RPMI7951 (cell line): ENCODE measurements around the gene PRKCD. TPM values are rescaled to one million over a fixed set of nuclear protein-coding genes. Genes with fewer than 3 reads are reported as not detected.

Experiments
- DNase-seq: peaks from one replicate; pipeline ENCODE4 v3.0.0-alpha.2; 2012; ENCODE audit warnings: low read depth
- total RNA-seq: library from RNA; depleted of rRNA; stranded (reverse); fragments of >200 nt; shearing (Covaris generic); gene quantifications from 2 replicates; pipeline ENCODE4 v1.2.3, GENCODE V29; 2014

Gene PRKCD
- total RNA-seq, 1 experiment from 2014 or later, result 5.0 TPM

GRCh38 chr3:53190659-53191058, 29.6 kb downstream of the PRKCD start:
- DNase-seq, result no peak

GRCh38 chr3:53191836-53192480, 30.9 kb downstream of the PRKCD start:
- DNase-seq, result no peak

GRCh38 chr3:53192608-53193007, 31.6 kb downstream of the PRKCD start:
- DNase-seq, result no peak

GRCh38 chr3:53193466-53194209, 32.6 kb downstream of the PRKCD start:
- no peak for DNase-seq

GRCh38 chr3:53194210-53195065, 33.4 kb downstream of the PRKCD start:
- peak; percentile 88 for DNase-seq

- no peak for DNase-seq
Measured at GRCh38 chr3:53195066-53195450, 34.0 kb downstream of the PRKCD start.

- peak; percentile 44 for DNase-seq
Measured at GRCh38 chr3:53195602-53196574, 34.9 kb downstream of the PRKCD start.

GRCh38 chr3:53196575-53197407, 35.8 kb downstream of the PRKCD start:
- peak; percentile 89 for DNase-seq

- no peak for DNase-seq
Measured at GRCh38 chr3:53198256-53198977, 37.4 kb downstream of the PRKCD start.

- DNase-seq, result no peak
Measured at GRCh38 chr3:53198996-53199395, 38.0 kb downstream of the PRKCD start.

GRCh38 chr3:53199834-53200233, 38.8 kb downstream of the PRKCD start:
- no peak for DNase-seq

- DNase-seq, result no peak
Measured at GRCh38 chr3:53200501-53201498, 39.8 kb downstream of the PRKCD start.

GRCh38 chr3:53202331-53203015, 41.5 kb downstream of the PRKCD start:
- no peak for DNase-seq

- no peak for DNase-seq
Measured at GRCh38 chr3:53211706-53212702, 51.0 kb downstream of the PRKCD start.

GRCh38 chr3:53213276-53213675, 52.3 kb downstream of the PRKCD start:
- no peak for DNase-seq

GRCh38 chr3:53215816-53216215, 54.8 kb downstream of the PRKCD start:
- no peak for DNase-seq

GRCh38 chr3:53216723-53217122, 55.7 kb downstream of the PRKCD start:
- no peak for DNase-seq
